ENCODE data around the gene GPNMB.
"Not testable (repeated sequence)": the region's sequence is repeated elsewhere in the genome, so short reads cannot be mapped to it uniquely, and the experiment has no call there.

GPNMB gene

GRCh38 chr7:23246555-23246954, at the start of gene GPNMB:
GPNMB (plus strand) TSS chr7:23246775; CDS start chr7:23246858, 83 bp downstream.
- DNase-seq (ENCODE audit: low read depth in 2 of 3, low spot score in 2 of 3): no peak

- not testable (repeated sequence) for DNase-seq (ENCODE audit: low read depth in 2 of 3, low spot score in 2 of 3)
Measured at GRCh38 chr7:23197745-23198144, 48.8 kb upstream of the GPNMB start.

- no peak for DNase-seq (ENCODE audit: low read depth in 2 of 3, low spot score in 2 of 3)
Measured at GRCh38 chr7:23200331-23200730, 46.2 kb upstream of the GPNMB start.

- DNase-seq (ENCODE audit: low read depth in 2 of 3, low spot score in 2 of 3): no peak
Measured at GRCh38 chr7:23204241-23204640, 42.3 kb upstream of the GPNMB start.

GRCh38 chr7:23205577-23205908, 41.0 kb upstream of the GPNMB start:
- no peak for DNase-seq (ENCODE audit: low read depth in 2 of 3, low spot score in 2 of 3)

- DNase-seq (ENCODE audit: low read depth in 2 of 3, low spot score in 2 of 3): no peak
Measured at GRCh38 chr7:23205909-23206767, 40.4 kb upstream of the GPNMB start.

- DNase-seq (ENCODE audit: low read depth in 2 of 3, low spot score in 2 of 3): no peak
Measured at GRCh38 chr7:23207021-23207420, 39.6 kb upstream of the GPNMB start.

- no peak for DNase-seq (ENCODE audit: low read depth in 2 of 3, low spot score in 2 of 3)
Measured at GRCh38 chr7:23207884-23208283, 38.7 kb upstream of the GPNMB start.

- DNase-seq (ENCODE audit: low read depth in 2 of 3, low spot score in 2 of 3): no peak
Measured at GRCh38 chr7:23208316-23208715, 38.3 kb upstream of the GPNMB start.

- DNase-seq (ENCODE audit: low read depth in 2 of 3, low spot score in 2 of 3): no peak
Measured at GRCh38 chr7:23210506-23210905, 36.1 kb upstream of the GPNMB start.

- no peak for DNase-seq (ENCODE audit: low read depth in 2 of 3, low spot score in 2 of 3)
Measured at GRCh38 chr7:23211589-23211988, 35.0 kb upstream of the GPNMB start.

- DNase-seq (ENCODE audit: low read depth in 2 of 3, low spot score in 2 of 3): no peak
Measured at GRCh38 chr7:23212395-23212794, 34.2 kb upstream of the GPNMB start.

- no peak for DNase-seq (ENCODE audit: low read depth in 2 of 3, low spot score in 2 of 3)
Measured at GRCh38 chr7:23212841-23213240, 33.7 kb upstream of the GPNMB start.

- DNase-seq (ENCODE audit: low read depth in 2 of 3, low spot score in 2 of 3): no peak
Measured at GRCh38 chr7:23213755-23214154, 32.8 kb upstream of the GPNMB start.

GRCh38 chr7:23214423-23214822, 32.2 kb upstream of the GPNMB start:
- DNase-seq (ENCODE audit: low read depth in 2 of 3, low spot score in 2 of 3): no peak

- no peak for DNase-seq (ENCODE audit: low read depth in 2 of 3, low spot score in 2 of 3)
Measured at GRCh38 chr7:23214938-23215337, 31.6 kb upstream of the GPNMB start.

- DNase-seq (ENCODE audit: low read depth in 2 of 3, low spot score in 2 of 3): no peak
Measured at GRCh38 chr7:23216021-23216420, 30.6 kb upstream of the GPNMB start.

GRCh38 chr7:23218196-23218595, 28.4 kb upstream of the GPNMB start:
- DNase-seq (ENCODE audit: low read depth in 2 of 3, low spot score in 2 of 3): no peak

- no peak for DNase-seq (ENCODE audit: low read depth in 2 of 3, low spot score in 2 of 3)
Measured at GRCh38 chr7:23220690-23221305, 25.8 kb upstream of the GPNMB start.

GRCh38 chr7:23222439-23223030, 24.0 kb upstream of the GPNMB start:
- no peak for DNase-seq (ENCODE audit: low read depth in 2 of 3, low spot score in 2 of 3)

- not testable (repeated sequence) for DNase-seq (ENCODE audit: low read depth in 2 of 3, low spot score in 2 of 3)
Measured at GRCh38 chr7:23224364-23224763, 22.2 kb upstream of the GPNMB start.

- DNase-seq (ENCODE audit: low read depth in 2 of 3, low spot score in 2 of 3): no peak
Measured at GRCh38 chr7:23226844-23227450, 19.6 kb upstream of the GPNMB start.
